ENCODE results near the gene KLK11.
A peak's percentile ranks its signal among the peaks of the same experiment; 100 is the strongest.

KLK11 gene

GRCh38 chr19:51027873-51028272, 1.5 kb upstream of the KLK11 start:
- DNase-seq (ENCODE audit: low read depth) = no peak

DNA sequence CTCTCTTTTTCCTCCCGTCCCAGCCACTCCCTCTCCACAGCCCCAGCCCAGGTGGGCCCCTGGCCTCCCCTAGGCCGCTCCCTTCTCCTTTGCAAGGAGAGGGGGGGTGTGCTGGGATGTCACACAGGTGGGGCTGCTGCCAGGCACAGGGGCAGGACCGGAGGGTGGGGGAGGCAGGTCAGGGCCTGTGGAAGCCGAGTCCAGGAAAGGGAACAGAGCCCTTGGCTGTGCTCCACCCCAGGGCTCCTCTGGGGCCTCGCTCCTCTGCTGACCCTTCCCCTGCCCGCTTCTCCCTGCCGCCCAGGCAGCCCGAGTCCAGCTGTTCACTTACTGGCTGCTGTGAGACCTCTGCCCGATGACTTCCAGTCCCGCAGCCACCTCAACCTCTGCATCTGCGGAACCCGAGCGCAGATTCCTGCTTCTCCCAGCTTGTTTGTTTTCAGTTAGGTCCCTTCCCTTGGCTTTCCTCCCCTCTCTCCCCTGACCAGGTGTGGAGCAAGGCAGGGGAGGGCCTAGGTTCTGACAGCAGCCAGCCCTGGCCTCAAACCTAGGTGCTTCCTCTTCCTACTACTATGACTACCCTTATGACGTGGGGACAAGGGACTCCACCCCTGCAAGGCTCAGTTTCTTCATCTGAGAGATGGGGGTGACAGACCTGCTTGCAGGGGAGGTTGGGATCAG, 850 bp upstream of the KLK11 start:
- DNase-seq (ENCODE audit: low read depth) = no peak

- no peak for DNase-seq (ENCODE audit: low read depth)
Measured at GRCh38 chr19:51025809-51026553, 435 bp downstream of the KLK11 start.

DNA sequence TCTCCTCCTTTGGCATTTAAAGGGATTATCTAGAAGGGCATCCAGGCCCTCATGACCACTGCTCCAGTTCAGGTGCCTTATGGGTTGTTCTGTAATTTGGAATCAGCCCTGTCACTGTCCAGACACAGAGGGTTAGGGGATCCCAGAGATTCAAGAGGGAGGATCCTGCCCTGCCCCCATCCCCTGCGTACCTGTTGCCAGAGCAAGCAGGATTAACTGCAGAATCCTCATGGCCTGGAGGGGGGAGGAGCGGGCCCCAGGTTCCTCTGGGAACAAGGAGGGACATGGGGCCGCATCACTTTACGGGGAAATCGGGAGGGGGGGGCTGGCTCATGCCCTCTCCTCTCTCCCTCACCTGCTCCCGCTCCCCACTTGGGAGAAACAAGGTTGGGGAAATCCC, 1.0 kb downstream of the KLK11 start:
- DNase-seq (ENCODE audit: low read depth) = no peak

GRCh38 chr19:51024924-51025323, 1.5 kb downstream of the KLK11 start:
- DNase-seq (ENCODE audit: low read depth) = no peak

GRCh38 chr19:51023946-51024345, 2.5 kb downstream of the KLK11 start:
- DNase-seq (ENCODE audit: low read depth) = no peak

- no peak for DNase-seq (ENCODE audit: low read depth)
Measured at GRCh38 chr19:51022526-51022925, 3.9 kb downstream of the KLK11 start.

DNA sequence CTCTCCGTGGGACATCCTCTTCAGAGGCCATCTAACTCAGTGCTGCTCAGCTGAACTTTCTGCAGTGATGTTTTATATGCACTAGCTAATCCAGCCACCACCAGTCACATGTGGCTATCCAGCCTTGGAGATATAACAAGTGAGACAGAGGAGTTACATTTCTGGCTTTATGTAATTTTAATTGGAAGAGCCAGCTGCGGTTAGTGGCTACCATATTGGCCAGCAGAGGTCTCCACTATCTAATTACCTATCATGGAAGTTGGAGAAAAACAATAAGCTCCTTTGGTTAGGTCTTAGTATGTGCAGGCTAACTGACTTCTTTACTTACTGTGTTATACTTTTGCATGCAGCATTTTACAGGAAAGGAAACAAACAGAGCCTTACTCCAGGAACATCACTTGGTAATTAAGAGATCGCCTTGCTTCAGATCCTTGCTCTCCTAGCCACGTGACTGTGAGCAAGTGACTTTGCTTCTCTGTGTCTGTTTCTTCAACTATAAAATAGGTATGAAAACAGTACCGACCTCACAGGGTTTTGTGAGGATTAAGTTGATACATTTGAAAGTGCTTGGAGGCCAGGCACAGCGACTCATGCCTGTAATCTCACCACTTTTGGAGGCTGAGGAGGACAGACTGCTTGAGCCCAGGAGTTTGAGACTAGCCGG, 5.3 kb downstream of the KLK11 start:
- peak; percentile 11 for DNase-seq (ENCODE audit: low read depth)

DNA sequence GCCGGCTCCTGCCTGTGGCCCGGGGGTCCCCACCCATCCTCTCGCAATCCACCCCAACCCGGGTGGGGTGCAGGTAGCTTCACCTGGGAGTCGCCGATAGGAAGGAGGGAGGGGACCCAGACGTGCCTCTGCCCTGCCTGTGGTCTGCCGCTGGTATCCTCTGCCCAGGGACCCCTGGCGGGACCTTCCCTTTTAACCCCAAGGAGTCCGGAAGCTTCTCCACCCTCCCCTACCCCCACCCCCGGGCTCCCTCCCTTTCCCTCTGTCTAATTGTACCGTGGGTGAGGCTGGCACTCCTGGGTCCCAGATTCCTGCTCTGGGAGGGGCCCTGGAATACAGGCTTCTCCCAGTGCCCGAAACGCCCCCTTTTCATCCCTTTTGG, 6.9 kb downstream of the KLK11 start, which contains the start of gene KLK10:
TSS of gene KLK10 (minus strand) at position 166 of the 382 bp plus-strand sequence. CDS start 579 bp downstream, outside the sequence.
- no peak for DNase-seq (ENCODE audit: low read depth)

DNA sequence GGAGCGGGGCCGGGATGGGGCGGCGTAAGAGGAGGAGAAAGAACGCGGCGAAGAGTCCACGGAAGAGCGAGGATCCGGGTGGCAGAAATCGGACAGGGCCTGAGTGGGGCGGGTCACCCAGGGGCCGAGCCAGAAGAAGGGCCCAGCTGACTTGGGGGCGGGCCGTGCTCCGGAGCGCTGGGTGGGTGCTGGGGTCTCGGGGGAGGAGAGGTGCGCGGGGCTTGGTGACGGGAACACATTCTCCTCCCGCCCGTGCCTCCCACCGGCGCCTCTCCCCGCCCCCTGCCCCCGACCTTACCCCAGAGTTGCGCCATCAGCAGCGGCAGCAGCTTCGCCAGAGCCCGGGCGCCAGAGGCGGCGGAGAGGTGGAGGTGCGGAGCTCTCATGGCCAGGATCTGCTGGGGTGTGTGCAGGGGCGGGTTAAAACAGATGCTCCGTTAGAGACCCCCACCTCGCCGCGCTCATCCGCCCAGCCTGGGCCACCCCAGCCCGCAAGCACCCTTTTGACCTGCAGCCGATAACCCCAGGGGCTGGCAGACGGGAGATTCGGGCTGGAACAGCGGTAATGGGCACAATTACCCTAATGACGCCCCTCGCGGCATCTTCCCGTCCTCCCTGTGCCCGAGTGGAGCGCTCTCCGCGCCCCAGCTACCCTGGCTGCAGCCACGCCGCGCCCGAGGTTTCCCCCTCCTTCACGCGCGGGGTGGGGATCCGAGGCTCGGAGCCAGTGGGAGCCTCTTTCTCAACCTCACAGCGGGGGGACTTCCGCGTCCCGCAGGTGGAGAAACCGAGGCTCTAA, 7.5 kb downstream of the KLK11 start:
- no peak for DNase-seq (ENCODE audit: low read depth)

- DNase-seq (ENCODE audit: low read depth) = no peak
Measured at GRCh38 chr19:51016798-51017683, 9.4 kb downstream of the KLK11 start.

DNA sequence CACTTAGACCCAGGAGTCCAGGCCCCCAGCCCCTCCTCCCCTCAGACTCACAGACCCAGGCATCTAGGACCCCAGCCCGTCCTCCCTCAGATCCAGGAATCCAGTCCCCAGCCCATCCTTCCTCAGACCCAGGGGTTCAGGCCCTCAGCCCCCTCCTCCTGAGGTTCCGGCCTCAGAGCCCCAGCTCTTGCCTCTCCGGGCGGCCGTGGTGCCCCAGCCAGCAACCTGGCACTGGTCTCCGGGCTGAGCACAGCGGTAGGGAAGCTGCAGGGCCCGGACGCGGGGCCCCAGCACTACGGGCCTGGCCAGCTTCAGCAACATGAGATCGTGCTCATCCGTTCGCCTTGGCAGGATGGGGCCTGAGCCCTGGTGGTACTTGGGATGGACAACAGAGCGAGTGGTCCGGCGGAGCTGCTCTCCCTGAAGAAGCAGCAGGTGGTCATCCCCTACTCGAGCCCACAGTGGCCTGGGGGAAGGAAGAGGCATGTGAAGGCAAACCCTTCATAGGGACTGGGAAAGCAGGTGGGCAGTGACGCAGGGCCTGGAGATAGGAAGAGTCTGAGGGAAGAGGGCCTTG, 10.6 kb downstream of the KLK11 start:
- no peak for DNase-seq (ENCODE audit: low read depth)

GRCh38 chr19:51014242-51014641, 12.2 kb downstream of the KLK11 start:
- DNase-seq (ENCODE audit: low read depth) = no peak

- DNase-seq (ENCODE audit: low read depth) = no peak
Measured at GRCh38 chr19:51012661-51013190, 13.7 kb downstream of the KLK11 start.

DNA sequence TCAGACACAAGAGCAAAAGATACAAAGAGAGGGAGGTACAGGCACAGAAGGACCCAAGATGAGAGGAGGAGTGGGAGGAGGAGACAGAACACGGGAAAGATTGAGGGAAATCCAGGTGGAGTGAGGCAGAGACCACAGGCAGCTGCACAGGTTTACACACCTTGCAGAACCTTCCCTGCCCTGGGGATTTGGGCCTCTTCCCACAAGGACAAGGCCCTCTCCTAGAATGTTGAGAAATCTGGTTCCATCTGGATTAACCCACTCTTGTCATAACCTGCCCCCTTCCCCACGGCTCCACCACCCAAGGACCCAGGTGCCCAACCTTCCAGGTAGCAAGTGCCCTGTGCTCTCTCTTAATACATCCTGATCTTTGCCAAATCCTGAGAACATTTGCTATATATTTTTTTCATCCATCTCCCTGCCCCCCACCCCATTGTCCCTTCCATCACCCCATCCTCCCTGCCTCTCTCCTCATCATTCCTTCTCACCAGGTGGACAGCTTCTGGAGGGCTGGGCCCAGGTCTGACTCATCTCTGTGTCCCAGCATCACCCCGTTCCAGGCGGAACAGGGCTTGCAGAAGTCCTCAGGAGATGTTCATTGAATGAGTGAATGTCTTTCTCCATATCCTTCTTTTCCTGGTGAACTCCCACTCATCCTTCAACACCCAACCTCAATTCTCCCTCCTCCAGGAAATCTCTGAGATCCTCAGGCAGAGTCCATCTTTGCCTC, 16.2 kb downstream of the KLK11 start:
- DNase-seq (ENCODE audit: low read depth) = no peak

- DNase-seq (ENCODE audit: low read depth) = no peak
Measured at GRCh38 chr19:51009061-51009891, 17.1 kb downstream of the KLK11 start.

GRCh38 chr19:51007488-51007887, 18.9 kb downstream of the KLK11 start:
- no peak for DNase-seq (ENCODE audit: low read depth)

GRCh38 chr19:51006406-51006805, 20.0 kb downstream of the KLK11 start:
- no peak for DNase-seq (ENCODE audit: low read depth)

DNA sequence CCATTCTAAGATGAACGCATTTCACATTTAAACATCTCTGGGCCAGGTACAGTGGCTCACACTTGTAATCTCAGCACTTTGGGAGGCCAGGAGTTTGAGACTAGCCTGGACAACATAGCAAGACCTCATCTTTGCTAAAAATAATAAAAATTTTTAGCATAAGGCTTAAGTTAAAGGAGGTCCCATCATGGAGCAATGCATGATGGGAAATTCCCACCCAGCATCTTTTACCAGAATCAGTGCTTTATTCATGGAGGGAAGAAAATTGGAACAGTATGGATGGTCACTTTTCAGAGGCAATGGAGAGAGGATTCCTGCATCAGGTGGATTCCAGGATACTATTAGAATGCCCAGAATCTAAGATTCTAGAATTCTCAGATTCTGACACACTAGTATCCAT, 21.2 kb downstream of the KLK11 start:
- no peak for DNase-seq (ENCODE audit: low read depth)
